Measurements from ENCODE around the gene FOXP4. TPM values are rescaled to one million over a fixed set of nuclear protein-coding genes. Genes with fewer than 3 reads are reported as not detected.

The FOXP4 gene
- total RNA-seq, 2 donors from 2014 or later = 15.7 to 21.0 TPM

- ATAC-seq (ENCODE audit: insufficient number of reproducible peaks, low FRiP score, low read depth) = no peak
- Histone ChIP-seq H3K27me3 (replicated peaks; ENCODE audit: insufficient read depth) (no peaks in the 10 kb centered on the region), H3K27ac (no peak overlapping the region), H3K4me3 (no peak overlapping the region), H3K9me3 (no peaks in the 10 kb centered on the region), H3K36me3 (no peaks in the 10 kb centered on the region), H3K4me1 (ENCODE audit: control insufficient read depth in 1 of 2, low read depth in 2 of 2) (peaks cover 12 to 18% of the 10 kb centered on the region in 2 donors)
- TF ChIP-seq, protein P1, sequence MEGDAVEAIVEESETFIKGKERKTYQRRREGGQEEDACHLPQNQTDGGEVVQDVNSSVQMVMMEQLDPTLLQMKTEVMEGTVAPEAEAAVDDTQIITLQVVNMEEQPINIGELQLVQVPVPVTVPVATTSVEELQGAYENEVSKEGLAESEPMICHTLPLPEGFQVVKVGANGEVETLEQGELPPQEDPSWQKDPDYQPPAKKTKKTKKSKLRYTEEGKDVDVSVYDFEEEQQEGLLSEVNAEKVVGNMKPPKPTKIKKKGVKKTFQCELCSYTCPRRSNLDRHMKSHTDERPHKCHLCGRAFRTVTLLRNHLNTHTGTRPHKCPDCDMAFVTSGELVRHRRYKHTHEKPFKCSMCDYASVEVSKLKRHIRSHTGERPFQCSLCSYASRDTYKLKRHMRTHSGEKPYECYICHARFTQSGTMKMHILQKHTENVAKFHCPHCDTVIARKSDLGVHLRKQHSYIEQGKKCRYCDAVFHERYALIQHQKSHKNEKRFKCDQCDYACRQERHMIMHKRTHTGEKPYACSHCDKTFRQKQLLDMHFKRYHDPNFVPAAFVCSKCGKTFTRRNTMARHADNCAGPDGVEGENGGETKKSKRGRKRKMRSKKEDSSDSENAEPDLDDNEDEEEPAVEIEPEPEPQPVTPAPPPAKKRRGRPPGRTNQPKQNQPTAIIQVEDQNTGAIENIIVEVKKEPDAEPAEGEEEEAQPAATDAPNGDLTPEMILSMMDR (IDR thresholded peaks at IDR 0.05) = no peak
- no peak for DNase-seq (ENCODE audit: low spot score)
Measured at GRCh38 chr6:41642090-41642959, 96.1 kb downstream of the FOXP4 start.

- Histone ChIP-seq H3K27ac (no peak overlapping the region), H3K36me3 (no peaks in the 10 kb centered on the region), H3K9me3 (no peaks in the 10 kb centered on the region), H3K4me1 (ENCODE audit: control insufficient read depth in 1 of 2, low read depth in 2 of 2) (peaks cover 5 to 9% of the 10 kb centered on the region in 2 donors), H3K4me3 (no peak overlapping the region), H3K27me3 (replicated peaks; ENCODE audit: insufficient read depth) (no peaks in the 10 kb centered on the region)
- no peak for DNase-seq (ENCODE audit: low spot score)
- ATAC-seq (ENCODE audit: insufficient number of reproducible peaks, low FRiP score, low read depth) = no peak
- TF ChIP-seq, protein P1 (IDR thresholded peaks at IDR 0.05) = no peak
Measured at GRCh38 chr6:41642960-41643898, 97.0 kb downstream of the FOXP4 start.

DNA sequence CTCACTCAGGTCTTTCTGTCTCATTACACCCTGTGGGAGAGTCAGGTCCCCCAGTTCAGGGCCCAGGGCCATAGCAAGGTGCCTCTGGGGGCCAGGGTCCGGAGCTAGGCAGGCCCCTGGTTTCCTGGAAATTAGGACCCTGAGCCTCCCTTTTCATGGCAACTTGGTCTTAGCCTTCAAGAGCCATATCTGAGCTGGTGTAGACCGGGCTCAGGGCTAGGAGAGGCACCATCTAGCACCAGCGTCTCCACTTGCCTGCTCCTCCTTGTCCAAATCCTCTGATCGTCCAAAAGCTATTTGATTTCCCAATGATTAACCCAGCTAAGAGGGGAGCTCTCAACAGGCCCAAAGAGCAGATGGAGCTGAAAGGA is 97.7 kb downstream of the FOXP4 start:
- TF ChIP-seq, protein P1 (IDR thresholded peaks at IDR 0.05) = no peak
- no peak overlapping the region for H3K27ac ChIP-seq
- DNase-seq (ENCODE audit: low spot score) (no peak), ATAC-seq (ENCODE audit: insufficient number of reproducible peaks, low FRiP score, low read depth) (no peak)
- H3K27me3 ChIP-seq (replicated peaks; ENCODE audit: insufficient read depth) = no peaks in the 10 kb centered on the region
- H3K4me1 ChIP-seq (ENCODE audit: control insufficient read depth in 1 of 2, low read depth in 2 of 2) = peaks cover 0 to 3% of the 10 kb centered on the region in 2 donors
- H3K9me3 ChIP-seq = no peaks in the 10 kb centered on the region
- H3K4me3 ChIP-seq = no peak overlapping the region
- no peaks in the 10 kb centered on the region for H3K36me3 ChIP-seq

DNA sequence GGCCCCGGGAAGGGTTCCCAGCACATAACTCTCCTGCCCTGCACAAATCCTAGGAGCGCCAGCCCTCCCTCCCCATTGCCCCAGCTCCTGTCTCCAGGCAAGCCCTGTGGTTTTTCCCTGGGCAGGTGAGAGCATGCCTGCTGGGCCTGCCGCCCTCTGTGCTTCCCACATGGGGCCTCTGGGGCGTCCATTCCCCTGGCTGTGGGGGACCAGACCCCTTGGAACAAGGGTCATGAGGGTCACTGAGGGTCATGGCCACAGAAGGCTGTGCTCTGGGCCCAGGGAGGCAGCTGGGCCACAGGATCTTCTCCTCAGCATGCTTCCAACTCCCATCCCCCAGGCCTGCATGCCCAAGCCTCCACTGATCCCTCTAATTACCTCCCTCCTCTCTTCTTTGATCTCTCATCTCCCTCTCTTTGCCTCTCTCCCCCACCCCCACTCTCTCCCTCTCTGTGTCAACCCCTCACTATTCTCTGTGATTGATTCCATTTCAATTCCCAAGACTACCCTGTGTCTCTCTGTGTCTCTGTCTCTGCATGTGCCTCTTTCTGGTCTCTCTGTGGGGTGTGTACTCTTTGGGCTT is 98.2 kb downstream of the FOXP4 start:
- TF ChIP-seq, protein P1 (IDR thresholded peaks at IDR 0.05) = no peak
- H3K27me3 ChIP-seq (replicated peaks; ENCODE audit: insufficient read depth) = no peaks in the 10 kb centered on the region
- no peaks in the 10 kb centered on the region for H3K4me1 ChIP-seq (ENCODE audit: control insufficient read depth in 1 of 2, low read depth in 2 of 2)
- H3K36me3 ChIP-seq = no peaks in the 10 kb centered on the region
- H3K4me3 ChIP-seq = no peak overlapping the region
- H3K27ac ChIP-seq = no peak overlapping the region
- DNase-seq (ENCODE audit: low spot score) (no peak), ATAC-seq (ENCODE audit: insufficient number of reproducible peaks, low FRiP score, low read depth) (no peak)
- H3K9me3 ChIP-seq = no peaks in the 10 kb centered on the region

All from thoracic aorta (tissue), 2 donors.